ENCODE data around the gene KLRC3. TPM values are rescaled to one million over a fixed set of nuclear protein-coding genes. Genes with fewer than 3 reads are reported as not detected.

Gene KLRC3
- total RNA-seq, 1 experiment from 2014 or later, result not detected

DNA sequence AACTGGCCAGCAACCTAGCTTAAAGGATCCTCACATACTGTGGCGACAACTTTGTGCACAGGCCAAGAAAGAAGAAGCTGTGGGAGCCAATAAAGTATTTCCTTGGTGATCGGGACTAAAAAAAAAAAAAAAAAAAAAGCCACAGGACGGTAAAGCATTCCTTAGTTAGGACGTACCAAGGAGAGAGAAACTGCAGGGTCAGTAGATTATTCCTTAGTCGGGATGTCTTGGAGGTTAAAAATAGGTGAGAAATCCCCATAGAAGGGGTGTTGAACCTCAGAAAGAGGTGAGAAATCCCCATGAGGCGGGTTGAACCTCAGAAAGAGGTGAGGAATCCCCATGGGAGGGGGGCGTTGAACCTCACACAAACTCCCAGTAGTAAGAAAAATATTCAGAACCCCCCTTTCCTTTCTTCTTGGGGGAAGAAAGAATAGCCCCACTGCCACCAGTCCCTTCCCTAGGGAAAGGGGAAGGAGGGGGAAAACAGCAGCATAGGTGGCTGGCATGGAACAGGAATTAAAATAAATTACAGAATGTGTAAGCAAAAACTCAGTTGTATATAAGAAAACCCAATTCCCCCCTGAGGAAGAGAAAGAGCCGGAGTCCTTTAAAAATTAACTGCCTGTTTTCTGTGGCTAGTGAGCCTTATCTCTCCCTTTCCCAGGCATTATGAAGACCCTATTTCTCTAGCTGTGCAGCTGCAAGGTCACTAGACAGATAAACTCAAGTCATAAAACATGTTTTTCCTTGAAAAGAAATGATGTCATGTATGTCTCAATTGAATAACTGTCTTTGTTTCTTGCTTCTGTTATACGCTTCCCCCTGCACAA is 57.4 kb downstream of the KLRC3 start:
- TF ChIP-seq, protein P1, sequence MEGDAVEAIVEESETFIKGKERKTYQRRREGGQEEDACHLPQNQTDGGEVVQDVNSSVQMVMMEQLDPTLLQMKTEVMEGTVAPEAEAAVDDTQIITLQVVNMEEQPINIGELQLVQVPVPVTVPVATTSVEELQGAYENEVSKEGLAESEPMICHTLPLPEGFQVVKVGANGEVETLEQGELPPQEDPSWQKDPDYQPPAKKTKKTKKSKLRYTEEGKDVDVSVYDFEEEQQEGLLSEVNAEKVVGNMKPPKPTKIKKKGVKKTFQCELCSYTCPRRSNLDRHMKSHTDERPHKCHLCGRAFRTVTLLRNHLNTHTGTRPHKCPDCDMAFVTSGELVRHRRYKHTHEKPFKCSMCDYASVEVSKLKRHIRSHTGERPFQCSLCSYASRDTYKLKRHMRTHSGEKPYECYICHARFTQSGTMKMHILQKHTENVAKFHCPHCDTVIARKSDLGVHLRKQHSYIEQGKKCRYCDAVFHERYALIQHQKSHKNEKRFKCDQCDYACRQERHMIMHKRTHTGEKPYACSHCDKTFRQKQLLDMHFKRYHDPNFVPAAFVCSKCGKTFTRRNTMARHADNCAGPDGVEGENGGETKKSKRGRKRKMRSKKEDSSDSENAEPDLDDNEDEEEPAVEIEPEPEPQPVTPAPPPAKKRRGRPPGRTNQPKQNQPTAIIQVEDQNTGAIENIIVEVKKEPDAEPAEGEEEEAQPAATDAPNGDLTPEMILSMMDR (IDR thresholded peaks at IDR 0.05; ENCODE audit: unreplicated experiment), result no peak
- Mint-ChIP-seq H3K27me3 (ENCODE audit: unreplicated experiment) (no peaks in the 10 kb centered on the region), H3K4me1 (ENCODE audit: low read depth, unreplicated experiment) (peaks cover 39% of the 10 kb centered on the region), H3K27ac (ENCODE audit: unreplicated experiment) (no peak overlapping the region), H3K4me3 (ENCODE audit: low read depth, unreplicated experiment) (no peak overlapping the region), H3K36me3 (ENCODE audit: insufficient read depth, unreplicated experiment) (peaks cover 14% of the 10 kb centered on the region), H3K9me3 (ENCODE audit: low read depth, unreplicated experiment) (no peaks in the 10 kb centered on the region)
- CTCF ChIA-PET, result interaction anchor here (0.6 kb wide), 1 partner anchor 120 kb away, joined by 5 read pairs; no protein-coding TSS in a partner anchor
- DNase-seq, result no peak
- BruUV-seq (replicated peaks), result no TSS peak
- intact Hi-C loops (cut with micrococcal nuclease; ENCODE audit: unreplicated experiment), result loop anchor here (10.0 kb wide), 2 partner anchors 128 to 312 kb away; partner anchors contain the start of gene STYK1

DNA sequence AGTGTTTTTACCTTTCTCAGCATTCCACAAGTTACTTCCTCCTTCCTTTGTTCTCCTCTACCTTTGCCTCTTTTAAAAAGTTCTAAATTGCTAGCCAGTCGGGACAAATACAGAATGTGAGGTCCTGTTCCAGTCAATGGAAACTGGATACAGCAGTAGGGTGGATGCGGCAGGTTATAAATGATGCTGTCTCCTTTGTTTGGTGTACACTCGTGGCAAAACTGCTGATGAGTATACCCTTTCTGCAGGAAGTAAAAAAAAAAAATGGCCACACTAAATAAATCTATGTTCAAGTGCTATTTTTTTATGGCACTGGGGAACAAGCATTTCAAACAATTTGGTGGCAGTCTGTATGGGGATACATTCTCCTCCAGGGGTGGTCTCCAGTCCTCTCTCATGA is 58.1 kb downstream of the KLRC3 start:
- TF ChIP-seq, protein P1 (IDR thresholded peaks at IDR 0.05; ENCODE audit: unreplicated experiment), result no peak
- peaks cover 34% of the 10 kb centered on the region for H3K4me1 Mint-ChIP-seq (ENCODE audit: low read depth, unreplicated experiment)
- H3K9me3 Mint-ChIP-seq (ENCODE audit: low read depth, unreplicated experiment), result no peaks in the 10 kb centered on the region
- no peak for DNase-seq
- no peak overlapping the region for H3K4me3 Mint-ChIP-seq (ENCODE audit: low read depth, unreplicated experiment)
- BruUV-seq (replicated peaks), result no TSS peak
- CTCF ChIA-PET, result interaction anchor here (0.6 kb wide), 1 partner anchor 119 kb away, joined by 5 read pairs; no protein-coding TSS in a partner anchor
- intact Hi-C loops (cut with micrococcal nuclease; ENCODE audit: unreplicated experiment), result loop anchor here (10.0 kb wide), 2 partner anchors 128 to 312 kb away; partner anchors contain the start of gene STYK1
- peaks cover 14% of the 10 kb centered on the region for H3K36me3 Mint-ChIP-seq (ENCODE audit: insufficient read depth, unreplicated experiment)
- no peak overlapping the region for H3K27ac Mint-ChIP-seq (ENCODE audit: unreplicated experiment)
- no peaks in the 10 kb centered on the region for H3K27me3 Mint-ChIP-seq (ENCODE audit: unreplicated experiment)

Other genes starting within 250 kb of the KLRC3 start
- gene OLR1, start 248.5 kb downstream of the KLRC3 start, total RNA-seq (2022), result not detected in 2 replicates
- gene TMEM52B, start 241.6 kb downstream of the KLRC3 start, total RNA-seq (2022), result not detected in 2 replicates
- gene GABARAPL1, start 207.7 kb downstream of the KLRC3 start, total RNA-seq (2022), result 54.8 and 61.0 TPM in 2 replicates
- 0.14 TPM in 1 of 2 replicates, not detected in the other for gene KLRD1, start 112.7 kb downstream of the KLRC3 start, total RNA-seq (2022)
- not detected in 2 replicates for gene KLRK1, start 30.6 kb downstream of the KLRC3 start, total RNA-seq (2022)
- not detected in 2 replicates for gene KLRC4, start 10.8 kb downstream of the KLRC3 start, total RNA-seq (2022)
- not detected in 2 replicates for gene KLRC2, start 15.4 kb upstream of the KLRC3 start, total RNA-seq (2022)
- not detected in 2 replicates for gene KLRC1, start 32.8 kb upstream of the KLRC3 start, total RNA-seq (2022)
- 4.8 and 5.7 TPM in 2 replicates for gene EIF2S3B, start 85.3 kb upstream of the KLRC3 start, total RNA-seq (2022)
- gene MAGOHB, start 193.0 kb upstream of the KLRC3 start, total RNA-seq (2022), result 59.5 and 61.4 TPM in 2 replicates